Progenitor cell of endocrine pancreas (in vitro differentiated cells): ENCODE measurements around the gene MPRIP. TPM values are rescaled to one million over a fixed set of nuclear protein-coding genes. Genes with fewer than 3 reads are reported as not detected.

ENCODE experiments used
- DNase-seq: peaks from one replicate; pipeline ENCODE4 v3.0.0; 2021; ENCODE audit warnings: low spot score; ENCODE audit not compliant: unreplicated experiment
- H3K27ac Mint-ChIP-seq: 2 replicates; pipeline ENCODE4 v1.8.0; 2021; ENCODE audit warnings: mild to moderate bottlenecking, moderate library complexity, mixed read lengths
- H3K27me3 Mint-ChIP-seq: 2 replicates; pipeline ENCODE4 v1.8.0; 2021; ENCODE audit warnings: mixed read lengths
- H3K36me3 Mint-ChIP-seq: 2 replicates; pipeline ENCODE4 v1.8.0; 2022; ENCODE audit warnings: mixed read lengths; ENCODE audit not compliant: insufficient read depth
- H3K4me1 Mint-ChIP-seq: 2 replicates; pipeline ENCODE4 v1.8.0; 2021; ENCODE audit warnings: low read depth, mixed read lengths
- H3K4me3 Mint-ChIP-seq: 2 replicates; pipeline ENCODE4 v1.8.0; 2021; ENCODE audit warnings: low read depth, mild to moderate bottlenecking, moderate library complexity, mixed read lengths
- H3K9me3 Mint-ChIP-seq: 2 replicates; pipeline ENCODE4 v1.8.0; 2021; ENCODE audit warnings: low read depth, mixed read lengths
- CTCF ChIP-seq: fragments of 200-600 bp; sonication (generic); IDR thresholded peaks from one replicate; pipeline ENCODE4 v1.5.0; 2021; ENCODE audit warnings: antibody characterized with exemption, mild to moderate bottlenecking; ENCODE audit not compliant: unreplicated experiment
- total RNA-seq: library from RNA; stranded (reverse); gene quantifications from 2 replicates; pipeline ENCODE4 v1.2.1, GENCODE V29; 2021

Gene MPRIP
- total RNA-seq, 1 donor from 2014 or later, result 195 TPM

GRCh38 chr17:17107281-17107680 is 65.0 kb downstream of the MPRIP start:
- Mint-ChIP-seq H3K27me3 (no peaks in the 10 kb centered on the region), H3K9me3 (no peaks in the 10 kb centered on the region), H3K4me1 (peaks cover 24% of the 10 kb centered on the region), H3K4me3 (no peak overlapping the region), H3K36me3 (no peaks in the 10 kb centered on the region), H3K27ac (no peak overlapping the region)
- DNase-seq, result no peak
- no peak for TF ChIP-seq CTCF

- Mint-ChIP-seq H3K9me3 (no peaks in the 10 kb centered on the region), H3K4me3 (no peak overlapping the region), H3K36me3 (no peaks in the 10 kb centered on the region), H3K27me3 (no peaks in the 10 kb centered on the region), H3K27ac (peak overlapping the region; percentile 88), H3K4me1 (peaks cover 23% of the 10 kb centered on the region)
- DNase-seq, result no peak
- TF ChIP-seq CTCF, result no peak
Measured at GRCh38 chr17:17107891-17108431, 65.7 kb downstream of the MPRIP start.

GRCh38 chr17:17108451-17109049 is 66.3 kb downstream of the MPRIP start:
- H3K27ac Mint-ChIP-seq, result peak overlapping the region; percentile 44
- no peak for TF ChIP-seq CTCF
- H3K27me3 Mint-ChIP-seq, result no peaks in the 10 kb centered on the region
- no peak for DNase-seq
- no peaks in the 10 kb centered on the region for H3K36me3 Mint-ChIP-seq
- no peaks in the 10 kb centered on the region for H3K9me3 Mint-ChIP-seq
- peaks cover 22% of the 10 kb centered on the region for H3K4me1 Mint-ChIP-seq
- no peak overlapping the region for H3K4me3 Mint-ChIP-seq

- no peaks in the 10 kb centered on the region for H3K36me3 Mint-ChIP-seq
- H3K27me3 Mint-ChIP-seq, result no peaks in the 10 kb centered on the region
- peak overlapping the region; percentile 44 for H3K27ac Mint-ChIP-seq
- no peak for DNase-seq
- no peak overlapping the region for H3K4me3 Mint-ChIP-seq
- peaks cover 20% of the 10 kb centered on the region for H3K4me1 Mint-ChIP-seq
- no peaks in the 10 kb centered on the region for H3K9me3 Mint-ChIP-seq
- no peak for TF ChIP-seq CTCF
Measured at GRCh38 chr17:17109256-17109655, 67.0 kb downstream of the MPRIP start.

- H3K9me3 Mint-ChIP-seq, result no peaks in the 10 kb centered on the region
- peaks cover 15% of the 10 kb centered on the region for H3K4me1 Mint-ChIP-seq
- no peak for DNase-seq
- peak overlapping the region; percentile 49 for H3K27ac Mint-ChIP-seq
- no peaks in the 10 kb centered on the region for H3K27me3 Mint-ChIP-seq
- H3K36me3 Mint-ChIP-seq, result no peaks in the 10 kb centered on the region
- TF ChIP-seq CTCF, result no peak
- no peak overlapping the region for H3K4me3 Mint-ChIP-seq
Measured at GRCh38 chr17:17109907-17110306, 67.7 kb downstream of the MPRIP start.
